HEK293 (cell line): ENCODE results near the gene LPCAT2.

ENCODE experiments used
- CTCF ChIA-PET: fragments of 350-600 bp; formaldehyde crosslinking; extraction: SDS; loops from one replicate; lab custom pipeline; 2021; ENCODE audit warnings: antibody characterized with exemption; lab: Yijun Ruan, JAX
- POLR2A ChIA-PET: fragments of 300-600 bp; formaldehyde crosslinking; extraction: SDS; loops from one replicate; lab custom pipeline; 2020; ENCODE audit warnings: antibody characterized with exemption, inconsistent platforms; lab: Yijun Ruan, JAX
- H3K27ac ChIP-seq: fragments of 200-500 bp; sonication (Bioruptor generic); 2 replicates; pipeline ENCODE4 v1.5.1; 2014; ENCODE audit warnings: low read depth, low read length, control low read depth, inconsistent platforms; ENCODE audit errors: extremely low read depth
- H3K36me3 ChIP-seq, 2 experiments: fragments of 200-500 bp in 1 of 2; sonication (Bioruptor generic) in 1 of 2; 1 replicate in 1 of 2; 2 replicates in 1 of 2; pipeline ENCODE4 v1.5.1; 2014 to 2017; ENCODE audit warnings: inconsistent platforms in 2 of 2, low read length in 2 of 2; ENCODE audit not compliant: control insufficient read depth in 2 of 2, insufficient read depth in 1 of 2
- H3K4me1 ChIP-seq: fragments of 200-500 bp; sonication (Bioruptor generic); 2 replicates; pipeline ENCODE4 v1.5.1; 2014; ENCODE audit warnings: mild to moderate bottlenecking, low read length, inconsistent platforms; ENCODE audit not compliant: control insufficient read depth, insufficient read depth
- H3K4me3 ChIP-seq: 2 replicates; pipeline ENCODE4 v1.5.1; 2011; ENCODE audit warnings: low read depth, mild to moderate bottlenecking, control low read depth, low read length, moderate library complexity
- H3K9me3 ChIP-seq: fragments of 200-500 bp; sonication (Bioruptor generic); 2 replicates; pipeline ENCODE4 v1.5.1; 2014; ENCODE audit warnings: low read depth, low read length, inconsistent platforms; ENCODE audit not compliant: control insufficient read depth, insufficient read depth
- GLI4 ChIP-seq: fragments of 450-650 bp; formaldehyde crosslinking; IDR thresholded peaks from 2 replicates; pipeline ENCODE4 v1.5.1; 2016; ENCODE audit warnings: missing biosample characterization, missing genetic modification characterization
- KLF9 ChIP-seq: fragments of 450-650 bp; formaldehyde crosslinking; IDR thresholded peaks from 2 replicates; pipeline ENCODE4 v1.5.1; 2016; ENCODE audit warnings: missing biosample characterization, missing genetic modification characterization, low read depth
- MEIS1 ChIP-seq: sonication (generic); formaldehyde crosslinking; IDR thresholded peaks from 2 replicates; pipeline ENCODE4 v1.8.1; 2022; ENCODE audit warnings: missing genetic modification reagents, mild to moderate bottlenecking, borderline replicate concordance
- OVOL3 ChIP-seq: fragments of 450-650 bp; formaldehyde crosslinking; IDR thresholded peaks from 2 replicates; pipeline ENCODE4 v1.5.1; 2016; ENCODE audit warnings: missing biosample characterization, missing genetic modification characterization
- WT1 ChIP-seq: fragments of 450-650 bp; formaldehyde crosslinking; IDR thresholded peaks from 2 replicates; pipeline ENCODE4 v1.5.1; 2016; ENCODE audit warnings: missing biosample characterization, missing genetic modification characterization
- YY1 ChIP-seq: fragments of 450-650 bp; formaldehyde crosslinking; IDR thresholded peaks from 2 replicates; pipeline ENCODE4 v1.5.1; 2018; ENCODE audit warnings: missing biosample characterization, missing genetic modification characterization
- ZBTB1 ChIP-seq: fragments of 450-650 bp; formaldehyde crosslinking; IDR thresholded peaks from 2 replicates; pipeline ENCODE4 v1.5.1; 2016; ENCODE audit warnings: missing biosample characterization, missing genetic modification characterization
- ZNF121 ChIP-seq: fragments of 450-650 bp; formaldehyde crosslinking; IDR thresholded peaks from 2 replicates; pipeline ENCODE4 v1.5.1; 2016; ENCODE audit warnings: missing biosample characterization, missing genetic modification characterization
- ZNF132 ChIP-seq: fragments of 450-650 bp; formaldehyde crosslinking; IDR thresholded peaks from 2 replicates; pipeline ENCODE4 v1.5.1; 2017; ENCODE audit warnings: missing biosample characterization, missing genetic modification characterization, borderline replicate concordance
- ZNF155 ChIP-seq: fragments of 450-650 bp; formaldehyde crosslinking; IDR thresholded peaks from 2 replicates; pipeline ENCODE4 v1.5.1; 2016; ENCODE audit warnings: missing biosample characterization, missing genetic modification characterization
- ZNF175 ChIP-seq: fragments of 450-650 bp; formaldehyde crosslinking; IDR thresholded peaks from 2 replicates; pipeline ENCODE4 v1.5.1; 2016; ENCODE audit warnings: missing biosample characterization, missing genetic modification characterization
- ZNF311 ChIP-seq: fragments of 450-650 bp; formaldehyde crosslinking; IDR thresholded peaks from 2 replicates; pipeline ENCODE4 v1.5.1; 2017; ENCODE audit warnings: missing biosample characterization, missing genetic modification characterization, borderline replicate concordance
- ZNF37A ChIP-seq: fragments of 450-650 bp; IDR thresholded peaks from 2 replicates; pipeline ENCODE4 v1.5.1; 2018; ENCODE audit warnings: missing biosample characterization, missing genetic modification characterization
- ZNF549 ChIP-seq: fragments of 450-650 bp; IDR thresholded peaks from 2 replicates; pipeline ENCODE4 v1.5.1; 2018; ENCODE audit warnings: missing biosample characterization, missing genetic modification characterization, mild to moderate bottlenecking, inconsistent platforms, moderate library complexity
- ZNF677 ChIP-seq: fragments of 450-650 bp; IDR thresholded peaks from 2 replicates; pipeline ENCODE4 v1.5.0; 2018; ENCODE audit warnings: missing biosample characterization, mild to moderate bottlenecking, missing genetic modification characterization, moderate library complexity
- ZNF704 ChIP-seq: fragments of 450-650 bp; formaldehyde crosslinking; IDR thresholded peaks from 2 replicates; pipeline ENCODE4 v1.5.1; 2016; ENCODE audit warnings: missing biosample characterization, missing genetic modification characterization
- ZNF791 ChIP-seq: fragments of 450-650 bp; formaldehyde crosslinking; IDR thresholded peaks from 2 replicates; pipeline ENCODE4 v1.5.1; 2016; ENCODE audit warnings: missing biosample characterization, missing genetic modification characterization
- ZNF830 ChIP-seq: fragments of 450-650 bp; IDR thresholded peaks from 2 replicates; pipeline ENCODE4 v1.5.0; 2018; ENCODE audit warnings: missing biosample characterization, missing genetic modification characterization, low read depth, mild to moderate bottlenecking, moderate library complexity
- ZSCAN18 ChIP-seq: fragments of 450-650 bp; formaldehyde crosslinking; IDR thresholded peaks from 2 replicates; pipeline ENCODE4 v1.5.1; 2016; ENCODE audit warnings: missing biosample characterization, missing genetic modification characterization
- TF ChIP-seq, protein P1 (sequence below): fragments of 450-650 bp; formaldehyde crosslinking; IDR thresholded peaks from 2 replicates; pipeline ENCODE4 v1.5.1; 2016; ENCODE audit warnings: missing biosample characterization, missing genetic modification characterization
- TF ChIP-seq, protein P2 (sequence below): fragments of 450-650 bp; IDR thresholded peaks from 2 replicates; pipeline ENCODE4 v1.5.1; 2018; ENCODE audit warnings: missing biosample characterization, missing genetic modification characterization
- TF ChIP-seq, protein P3 (sequence below): fragments of 450-650 bp; formaldehyde crosslinking; conservative IDR thresholded peaks from 2 replicates; pipeline ENCODE4 v1.5.1; 2016; ENCODE audit warnings: low read depth, missing biosample characterization, missing genetic modification characterization

Gene LPCAT2

DNA sequence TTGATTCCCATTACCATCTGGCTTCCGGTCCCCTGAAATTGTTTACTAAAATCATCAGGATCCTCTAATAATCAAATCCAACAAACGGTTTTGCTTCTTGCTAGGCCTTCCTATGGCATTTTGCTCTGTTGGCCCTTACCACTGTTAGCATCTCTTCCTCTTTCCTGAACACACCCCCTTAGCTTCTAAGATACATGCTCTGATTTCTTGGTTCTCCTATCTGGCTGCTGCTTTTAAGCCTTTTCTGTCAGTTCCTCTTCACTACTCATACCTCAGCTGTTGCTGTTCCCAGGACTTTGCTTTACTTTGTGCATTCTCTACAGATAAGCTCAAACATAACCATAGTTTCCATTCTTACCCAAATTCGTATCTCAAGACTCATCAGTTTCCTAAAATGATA, 69.0 kb downstream of the LPCAT2 start:
- TF ChIP-seq GLI4 (tag by site-specific recombination), result no peak
- TF ChIP-seq WT1, result no peak
- TF ChIP-seq, protein P1, sequence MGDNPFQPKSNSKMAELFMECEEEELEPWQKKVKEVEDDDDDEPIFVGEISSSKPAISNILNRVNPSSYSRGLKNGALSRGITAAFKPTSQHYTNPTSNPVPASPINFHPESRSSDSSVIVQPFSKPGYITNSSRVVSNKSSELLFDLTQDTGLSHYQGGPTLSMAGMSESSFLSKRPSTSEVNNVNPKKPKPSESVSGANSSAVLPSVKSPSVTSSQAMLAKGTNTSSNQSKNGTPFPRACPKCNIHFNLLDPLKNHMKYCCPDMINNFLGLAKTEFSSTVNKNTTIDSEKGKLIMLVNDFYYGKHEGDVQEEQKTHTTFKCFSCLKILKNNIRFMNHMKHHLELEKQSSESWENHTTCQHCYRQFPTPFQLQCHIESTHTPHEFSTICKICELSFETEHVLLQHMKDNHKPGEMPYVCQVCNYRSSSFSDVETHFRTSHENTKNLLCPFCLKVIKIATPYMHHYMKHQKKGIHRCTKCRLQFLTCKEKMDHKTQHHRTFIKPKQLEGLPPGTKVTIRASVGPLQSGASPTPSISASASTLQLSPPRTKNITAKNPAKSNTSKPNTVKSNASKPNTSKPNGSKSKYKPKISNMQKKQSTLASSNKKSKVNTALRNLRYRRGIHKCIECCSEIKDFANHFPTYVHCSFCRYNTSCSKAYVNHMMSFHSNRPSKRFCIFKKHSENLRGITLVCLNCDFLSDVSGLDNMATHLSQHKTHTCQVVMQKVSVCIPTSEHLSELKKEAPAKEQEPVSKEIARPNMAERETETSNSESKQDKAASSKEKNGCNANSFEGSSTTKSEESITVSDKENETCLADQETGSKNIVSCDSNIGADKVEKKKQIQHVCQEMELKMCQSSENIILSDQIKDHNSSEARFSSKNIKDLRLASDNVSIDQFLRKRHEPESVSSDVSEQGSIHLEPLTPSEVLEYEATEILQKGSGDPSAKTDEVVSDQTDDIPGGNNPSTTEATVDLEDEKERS (tag by site-specific recombination), result no peak
- no peak for TF ChIP-seq KLF9 (tag by site-specific recombination)
- Histone ChIP-seq H3K27ac (no peak overlapping the region), H3K36me3 (peaks cover 0 to 20% of the 10 kb centered on the region in 2 experiments; a peak in 1 of 3 replicates), H3K4me3 (no peak overlapping the region), H3K9me3 (no peaks in the 10 kb centered on the region), H3K4me1 (no peaks in the 10 kb centered on the region)
- POLR2A ChIA-PET, result no interaction called here
- CTCF ChIA-PET, result no interaction called here

DNA sequence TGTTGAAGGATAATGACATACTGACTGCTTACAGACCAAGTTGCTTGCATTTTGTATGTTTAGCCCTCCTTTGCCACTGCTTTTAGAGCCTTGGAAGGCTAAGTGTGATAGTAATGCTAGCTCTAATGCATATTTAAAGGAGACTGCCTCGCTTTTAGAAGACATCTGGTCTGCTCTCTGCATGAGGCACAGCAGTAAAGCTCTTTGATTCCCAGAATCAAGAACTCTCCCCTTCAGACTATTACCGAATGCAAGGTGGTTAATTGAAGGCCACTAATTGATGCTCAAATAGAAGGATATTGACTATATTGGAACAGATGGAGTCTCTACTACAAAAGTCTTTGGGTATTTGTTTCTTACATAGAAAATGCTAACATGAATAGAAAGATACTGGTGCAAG, 76.8 kb downstream of the LPCAT2 start:
- H3K36me3 ChIP-seq, result peaks cover 0 to 3% of the 10 kb centered on the region in 2 experiments; a peak in 1 of 3 replicates
- H3K4me1 ChIP-seq, result no peaks in the 10 kb centered on the region
- H3K4me3 ChIP-seq, result no peak overlapping the region
- H3K27ac ChIP-seq, result no peak overlapping the region
- no peaks in the 10 kb centered on the region for H3K9me3 ChIP-seq
- ChIA-PET CTCF (no interaction called here), POLR2A (no interaction called here)
- TF ChIP-seq ZNF549 (tag by site-specific recombination) (no peak), ZSCAN18 (tag by site-specific recombination) (no peak), MEIS1 (CRISPR knock-in tag) (no peak), ZNF132 (tag by site-specific recombination) (no peak), ZNF830 (tag by site-specific recombination) (no peak), OVOL3 (tag by site-specific recombination) (no peak), ZNF155 (tag by site-specific recombination) (no peak), ZBTB1 (tag by site-specific recombination) (no peak), ZNF175 (tag by site-specific recombination) (no peak), ZNF37A (tag by site-specific recombination) (no peak), ZNF677 (tag by site-specific recombination) (no peak), ZNF311 (no peak), ZNF791 (tag by site-specific recombination) (no peak), YY1 (no peak), ZNF121 (tag by site-specific recombination) (no peak), ZNF704 (tag by site-specific recombination) (no peak)
- TF ChIP-seq, protein P2, sequence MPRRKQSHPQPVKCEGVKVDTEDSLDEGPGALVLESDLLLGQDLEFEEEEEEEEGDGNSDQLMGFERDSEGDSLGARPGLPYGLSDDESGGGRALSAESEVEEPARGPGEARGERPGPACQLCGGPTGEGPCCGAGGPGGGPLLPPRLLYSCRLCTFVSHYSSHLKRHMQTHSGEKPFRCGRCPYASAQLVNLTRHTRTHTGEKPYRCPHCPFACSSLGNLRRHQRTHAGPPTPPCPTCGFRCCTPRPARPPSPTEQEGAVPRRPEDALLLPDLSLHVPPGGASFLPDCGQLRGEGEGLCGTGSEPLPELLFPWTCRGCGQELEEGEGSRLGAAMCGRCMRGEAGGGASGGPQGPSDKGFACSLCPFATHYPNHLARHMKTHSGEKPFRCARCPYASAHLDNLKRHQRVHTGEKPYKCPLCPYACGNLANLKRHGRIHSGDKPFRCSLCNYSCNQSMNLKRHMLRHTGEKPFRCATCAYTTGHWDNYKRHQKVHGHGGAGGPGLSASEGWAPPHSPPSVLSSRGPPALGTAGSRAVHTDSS, result no peak
- TF ChIP-seq, protein P3, sequence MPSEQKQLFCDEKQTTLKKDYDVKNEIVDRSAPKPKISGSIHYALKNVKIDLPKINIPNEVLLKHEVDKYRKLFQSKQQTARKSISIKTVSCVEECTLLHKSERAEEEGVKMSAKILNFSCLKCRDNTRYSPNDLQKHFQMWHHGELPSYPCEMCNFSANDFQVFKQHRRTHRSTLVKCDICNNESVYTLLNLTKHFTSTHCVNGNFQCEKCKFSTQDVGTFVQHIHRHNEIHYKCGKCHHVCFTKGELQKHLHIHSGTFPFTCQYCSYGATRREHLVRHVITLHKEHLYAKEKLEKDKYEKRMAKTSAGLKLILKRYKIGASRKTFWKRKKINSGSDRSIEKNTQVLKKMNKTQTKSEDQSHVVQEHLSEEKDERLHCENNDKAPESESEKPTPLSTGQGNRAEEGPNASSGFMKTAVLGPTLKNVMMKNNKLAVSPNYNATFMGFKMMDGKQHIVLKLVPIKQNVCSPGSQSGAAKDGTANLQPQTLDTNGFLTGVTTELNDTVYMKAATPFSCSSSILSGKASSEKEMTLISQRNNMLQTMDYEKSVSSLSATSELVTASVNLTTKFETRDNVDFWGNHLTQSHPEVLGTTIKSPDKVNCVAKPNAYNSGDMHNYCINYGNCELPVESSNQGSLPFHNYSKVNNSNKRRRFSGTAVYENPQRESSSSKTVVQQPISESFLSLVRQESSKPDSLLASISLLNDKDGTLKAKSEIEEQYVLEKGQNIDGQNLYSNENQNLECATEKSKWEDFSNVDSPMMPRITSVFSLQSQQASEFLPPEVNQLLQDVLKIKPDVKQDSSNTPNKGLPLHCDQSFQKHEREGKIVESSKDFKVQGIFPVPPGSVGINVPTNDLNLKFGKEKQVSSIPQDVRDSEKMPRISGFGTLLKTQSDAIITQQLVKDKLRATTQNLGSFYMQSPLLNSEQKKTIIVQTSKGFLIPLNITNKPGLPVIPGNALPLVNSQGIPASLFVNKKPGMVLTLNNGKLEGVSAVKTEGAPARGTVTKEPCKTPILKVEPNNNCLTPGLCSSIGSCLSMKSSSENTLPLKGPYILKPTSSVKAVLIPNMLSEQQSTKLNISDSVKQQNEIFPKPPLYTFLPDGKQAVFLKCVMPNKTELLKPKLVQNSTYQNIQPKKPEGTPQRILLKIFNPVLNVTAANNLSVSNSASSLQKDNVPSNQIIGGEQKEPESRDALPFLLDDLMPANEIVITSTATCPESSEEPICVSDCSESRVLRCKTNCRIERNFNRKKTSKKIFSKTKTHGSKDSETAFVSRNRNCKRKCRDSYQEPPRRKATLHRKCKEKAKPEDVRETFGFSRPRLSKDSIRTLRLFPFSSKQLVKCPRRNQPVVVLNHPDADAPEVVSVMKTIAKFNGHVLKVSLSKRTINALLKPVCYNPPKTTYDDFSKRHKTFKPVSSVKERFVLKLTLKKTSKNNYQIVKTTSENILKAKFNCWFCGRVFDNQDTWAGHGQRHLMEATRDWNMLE (tag by site-specific recombination), result no peak
